ENCODE measurements around the gene SLC28A1. TPM values are rescaled to one million over a fixed set of nuclear protein-coding genes. Genes with fewer than 3 reads are reported as not detected.

SLC28A1 gene
- polyA plus RNA-seq, 3 donors from 2014 or later = not detected

GRCh38 chr15:84899750-84900149, 15.3 kb downstream of the SLC28A1 start:
- DNase-seq = no peak

GRCh38 chr15:84901540-84901939, 17.1 kb downstream of the SLC28A1 start:
- no peak for DNase-seq
- Mint-ChIP-seq H3K36me3 (no peaks in the 10 kb centered on the region), H3K4me3 (no peak overlapping the region), H3K4me1 (no peaks in the 10 kb centered on the region), H3K27me3 (ENCODE audit: low read depth in 3 of 3) (peaks cover 2 to 5% (median 4%) of the 10 kb centered on the region in 3 donors), H3K9me3 (no peaks in the 10 kb centered on the region), H3K27ac (no peak overlapping the region)

More at GRCh38 chr15:84899750-84900149, 15.3 kb downstream of the SLC28A1 start:
- Mint-ChIP-seq H3K27me3 (ENCODE audit: low read depth in 3 of 3) (peaks cover 2 to 5% (median 4%) of the 10 kb centered on the region in 3 donors), H3K27ac (no peak overlapping the region), H3K36me3 (no peaks in the 10 kb centered on the region), H3K9me3 (no peaks in the 10 kb centered on the region), H3K4me1 (no peaks in the 10 kb centered on the region), H3K4me3 (no peak overlapping the region)

- no peak for DNase-seq
- no peaks in the 10 kb centered on the region for H3K9me3 Mint-ChIP-seq
- no peak overlapping the region for H3K4me3 Mint-ChIP-seq
- H3K4me1 Mint-ChIP-seq = no peaks in the 10 kb centered on the region
- H3K27me3 Mint-ChIP-seq (ENCODE audit: low read depth in 3 of 3) = peaks cover 2 to 5% (median 4%) of the 10 kb centered on the region in 3 donors
- no peak overlapping the region for H3K27ac Mint-ChIP-seq
- no peaks in the 10 kb centered on the region for H3K36me3 Mint-ChIP-seq
Measured at GRCh38 chr15:84903751-84904150, 19.3 kb downstream of the SLC28A1 start.

- H3K4me1 Mint-ChIP-seq = no peaks in the 10 kb centered on the region
- no peak for DNase-seq
- H3K4me3 Mint-ChIP-seq = no peak overlapping the region
- H3K9me3 Mint-ChIP-seq = no peaks in the 10 kb centered on the region
- H3K27me3 Mint-ChIP-seq (ENCODE audit: low read depth in 3 of 3) = peaks cover 2 to 5% (median 3%) of the 10 kb centered on the region in 3 donors
- H3K36me3 Mint-ChIP-seq = no peaks in the 10 kb centered on the region
- H3K27ac Mint-ChIP-seq = no peak overlapping the region
Measured at GRCh38 chr15:84904419-84904818, 20.0 kb downstream of the SLC28A1 start.

GRCh38 chr15:84905016-84905916, 20.8 kb downstream of the SLC28A1 start:
- Mint-ChIP-seq H3K4me1 (no peaks in the 10 kb centered on the region), H3K9me3 (no peaks in the 10 kb centered on the region), H3K4me3 (no peak overlapping the region), H3K36me3 (no peaks in the 10 kb centered on the region), H3K27me3 (ENCODE audit: low read depth in 3 of 3) (peaks cover 0 to 5% (median 3%) of the 10 kb centered on the region in 3 donors), H3K27ac (no peak overlapping the region)
- DNase-seq = no peak

- DNase-seq = no peak
- Mint-ChIP-seq H3K27me3 (ENCODE audit: low read depth in 3 of 3) (peaks cover 1 to 2% (median 2%) of the 10 kb centered on the region in 3 donors), H3K27ac (no peak overlapping the region), H3K9me3 (no peaks in the 10 kb centered on the region), H3K36me3 (no peaks in the 10 kb centered on the region), H3K4me1 (no peaks in the 10 kb centered on the region), H3K4me3 (no peak overlapping the region)
Measured at GRCh38 chr15:84907731-84908130, 23.3 kb downstream of the SLC28A1 start.

GRCh38 chr15:84908564-84908963, 24.1 kb downstream of the SLC28A1 start:
- Mint-ChIP-seq H3K36me3 (no peaks in the 10 kb centered on the region), H3K27ac (no peak overlapping the region), H3K4me3 (no peak overlapping the region), H3K4me1 (no peaks in the 10 kb centered on the region), H3K9me3 (no peaks in the 10 kb centered on the region), H3K27me3 (ENCODE audit: low read depth in 3 of 3) (peaks cover 1 to 2% (median 2%) of the 10 kb centered on the region in 3 donors)
- DNase-seq = no peak

GRCh38 chr15:84909029-84909428, 24.6 kb downstream of the SLC28A1 start:
- no peak for DNase-seq

GRCh38 chr15:84909782-84910181, 25.3 kb downstream of the SLC28A1 start:
- no peak for DNase-seq
- Mint-ChIP-seq H3K9me3 (peaks cover 0 to under 1% (median 0%) of the 10 kb centered on the region in 6 donors), H3K27me3 (ENCODE audit: low read depth in 3 of 3) (peaks cover 1 to 2% (median 2%) of the 10 kb centered on the region in 3 donors), H3K4me3 (no peak overlapping the region), H3K36me3 (peaks cover 0 to 1% (median 0%) of the 10 kb centered on the region in 3 donors), H3K27ac (no peak overlapping the region), H3K4me1 (peaks cover 1% of the 10 kb centered on the region in 2 donors)

More at GRCh38 chr15:84909029-84909428, 24.6 kb downstream of the SLC28A1 start:
- Mint-ChIP-seq H3K4me1 (no peaks in the 10 kb centered on the region), H3K9me3 (no peaks in the 10 kb centered on the region), H3K27ac (no peak overlapping the region), H3K4me3 (no peak overlapping the region), H3K36me3 (no peaks in the 10 kb centered on the region), H3K27me3 (ENCODE audit: low read depth in 3 of 3) (peaks cover 1 to 2% (median 2%) of the 10 kb centered on the region in 3 donors)

GRCh38 chr15:84910928-84911623, 26.6 kb downstream of the SLC28A1 start:
- Mint-ChIP-seq H3K36me3 (peaks cover 0 to 3% (median 0%) of the 10 kb centered on the region in 3 donors), H3K9me3 (peaks cover 0 to 3% (median 0%) of the 10 kb centered on the region in 6 donors), H3K27me3 (ENCODE audit: low read depth in 3 of 3) (peaks cover 1 to 2% (median 2%) of the 10 kb centered on the region in 3 donors), H3K4me3 (no peak overlapping the region), H3K4me1 (peaks cover 7 to 13% of the 10 kb centered on the region in 2 donors), H3K27ac (no peak overlapping the region)
- DNase-seq = no peak

GRCh38 chr15:84911879-84912660, 27.6 kb downstream of the SLC28A1 start:
- Mint-ChIP-seq H3K27ac (no peak overlapping the region), H3K4me3 (no peak overlapping the region), H3K9me3 (peaks cover 0 to 3% (median 0%) of the 10 kb centered on the region in 6 donors), H3K36me3 (peaks cover 0 to 3% (median 0%) of the 10 kb centered on the region in 3 donors), H3K4me1 (peaks cover 7 to 13% of the 10 kb centered on the region in 2 donors), H3K27me3 (ENCODE audit: low read depth in 3 of 3) (peaks cover 1 to 2% (median 2%) of the 10 kb centered on the region in 3 donors)
- no peak for DNase-seq

GRCh38 chr15:84913360-84913723, 28.9 kb downstream of the SLC28A1 start:
- H3K27ac Mint-ChIP-seq = no peak overlapping the region
- no peak for DNase-seq
- H3K9me3 Mint-ChIP-seq = peaks cover 0 to 3% (median 0%) of the 10 kb centered on the region in 6 donors
- H3K36me3 Mint-ChIP-seq = peaks cover 0 to 3% (median 0%) of the 10 kb centered on the region in 3 donors
- H3K27me3 Mint-ChIP-seq (ENCODE audit: low read depth in 3 of 3) = peaks cover 1 to 2% (median 2%) of the 10 kb centered on the region in 3 donors
- H3K4me1 Mint-ChIP-seq = peaks cover 7 to 13% of the 10 kb centered on the region in 2 donors
- H3K4me3 Mint-ChIP-seq = no peak overlapping the region

GRCh38 chr15:84914351-84914750, 29.9 kb downstream of the SLC28A1 start:
- no peak for DNase-seq
- peaks cover 7 to 13% of the 10 kb centered on the region in 2 donors for H3K4me1 Mint-ChIP-seq
- peak overlapping the region in 2 of 6 donors; percentile 4 to 85 for H3K27ac Mint-ChIP-seq
- no peak overlapping the region for H3K4me3 Mint-ChIP-seq
- peaks cover 0 to 3% (median 0%) of the 10 kb centered on the region in 3 donors for H3K36me3 Mint-ChIP-seq
- peaks cover 0 to 3% (median 0%) of the 10 kb centered on the region in 6 donors for H3K9me3 Mint-ChIP-seq
- peaks cover 0 to 2% (median 1%) of the 10 kb centered on the region in 3 donors for H3K27me3 Mint-ChIP-seq (ENCODE audit: low read depth in 3 of 3)

Measured in immature natural killer cell (primary cell).